Neuronal stem cell (in vitro differentiated cells): ENCODE results near the gene CSRP1. TPM values are rescaled to one million over a fixed set of nuclear protein-coding genes. Genes with fewer than 3 reads are reported as not detected.
A peak's percentile ranks its signal among the peaks of the same experiment; 100 is the strongest.

Experiments used
- DNase-seq: peaks from one replicate; pipeline ENCODE4 v3.0.0-alpha.2; 2013; ENCODE audit warnings: low spot score
- H2AFZ ChIP-seq: one replicate; pipeline ENCODE4 v1.6.1; 2013; ENCODE audit warnings: mild to moderate bottlenecking, low read length, inconsistent platforms
- H2AK5ac ChIP-seq: 2 replicates; pipeline ENCODE4 v1.6.1; 2013; ENCODE audit warnings: low read depth, mild to moderate bottlenecking, inconsistent platforms, low read length, moderate library complexity, mixed read lengths
- H2BK120ac ChIP-seq: 2 replicates; pipeline ENCODE4 v1.6.1; 2013; ENCODE audit warnings: low read depth, mild to moderate bottlenecking, inconsistent platforms, low read length, moderate library complexity, mixed read lengths
- H2BK12ac ChIP-seq: one replicate; pipeline ENCODE4 v1.6.1; 2013; ENCODE audit warnings: low read length, inconsistent platforms
- H2BK15ac ChIP-seq: 2 replicates; pipeline ENCODE4 v1.6.1; 2013; ENCODE audit warnings: mild to moderate bottlenecking, low read length, inconsistent platforms, mixed read lengths
- H2BK5ac ChIP-seq: one replicate; pipeline ENCODE4 v1.6.1; 2013; ENCODE audit warnings: inconsistent platforms, mild to moderate bottlenecking, low read length, moderate library complexity
- H3K14ac ChIP-seq: one replicate; pipeline ENCODE4 v1.6.1; 2013; ENCODE audit warnings: low read length, inconsistent platforms
- H3K18ac ChIP-seq: 2 replicates; pipeline ENCODE4 v1.6.1; 2013; ENCODE audit warnings: low read length, inconsistent platforms
- H3K23ac ChIP-seq: 2 replicates; pipeline ENCODE4 v1.6.1; 2013; ENCODE audit warnings: low read depth, mild to moderate bottlenecking, mixed read lengths, low read length, inconsistent platforms; ENCODE audit not compliant: poor library complexity
- H3K27ac ChIP-seq: replicated peaks from 3 replicates; pipeline ENCODE4 v1.5.1; 2013; ENCODE audit warnings: low read length, inconsistent platforms
- H3K27me3 ChIP-seq, 3 experiments: 2 replicates each; pipeline ENCODE4 v1.6.1; 2013; ENCODE audit warnings: low read length in 3 of 3, mild to moderate bottlenecking in 2 of 3, inconsistent platforms in 1 of 3, low read depth in 1 of 3, mixed read lengths in 1 of 3, moderate library complexity in 1 of 3; ENCODE audit not compliant: control insufficient read depth in 3 of 3, insufficient read depth in 3 of 3
- H3K36me3 ChIP-seq, 2 donors: replicated peaks in 1 of 2; 2 replicates each; pipeline ENCODE4 v1.6.1; 2013; ENCODE audit warnings: low read length in 2 of 2; ENCODE audit not compliant: control insufficient read depth in 2 of 2, insufficient read depth in 2 of 2
- H3K4ac ChIP-seq: 2 replicates; pipeline ENCODE4 v1.6.1; 2013; ENCODE audit warnings: inconsistent platforms, mild to moderate bottlenecking, low read length, moderate library complexity
- H3K4me1 ChIP-seq, 2 donors: 1 replicate in 1 of 2; 2 replicates in 1 of 2; pipeline ENCODE4 v1.6.1; 2013; ENCODE audit warnings: low read length in 2 of 2, low read depth in 1 of 2; ENCODE audit not compliant: control insufficient read depth in 2 of 2, insufficient read depth in 1 of 2
- H3K4me2 ChIP-seq: one replicate; pipeline ENCODE4 v1.6.1; 2013; ENCODE audit warnings: mild to moderate bottlenecking, low read length, inconsistent platforms; ENCODE audit not compliant: insufficient read depth, poor library complexity, severe bottlenecking
- H3K4me3 ChIP-seq, 2 donors: 2 replicates each; pipeline ENCODE4 v1.5.1; 2013; ENCODE audit warnings: low read length in 2 of 2, mild to moderate bottlenecking in 2 of 2, inconsistent platforms in 1 of 2, moderate library complexity in 1 of 2
- H3K79me1 ChIP-seq: one replicate; pipeline ENCODE4 v1.6.1; 2013; ENCODE audit warnings: low read depth, mild to moderate bottlenecking, inconsistent platforms, low read length, moderate library complexity
- H3K9ac ChIP-seq: one replicate; pipeline ENCODE4 v1.6.1; 2013; ENCODE audit warnings: mild to moderate bottlenecking, low read depth, low read length, inconsistent platforms; ENCODE audit not compliant: poor library complexity
- H3K9me3 ChIP-seq, 2 donors: replicated peaks in 1 of 2; 2 replicates each; pipeline versions ENCODE3 to v1.6.1; 2013; ENCODE audit warnings: low read length in 2 of 2, mild to moderate bottlenecking in 2 of 2, inconsistent platforms in 1 of 2, low read depth in 1 of 2, mixed read lengths in 1 of 2, moderate library complexity in 1 of 2; ENCODE audit not compliant: control insufficient read depth in 2 of 2, insufficient read depth in 1 of 2
- H4K8ac ChIP-seq: one replicate; pipeline ENCODE4 v1.6.1; 2013; ENCODE audit warnings: low read depth, mild to moderate bottlenecking, inconsistent platforms, low read length, moderate library complexity
- H4K91ac ChIP-seq: one replicate; pipeline ENCODE4 v1.6.1; 2013; ENCODE audit warnings: low read length, low read depth, mild to moderate bottlenecking, inconsistent platforms; ENCODE audit not compliant: poor library complexity
- WGBS, 2 donors: extraction: QIAGEN DNeasy Blood & Tissue Kit; methylation state at CpG; one replicate each; pipeline ENCODE4 v1.1.7; 2013; ENCODE audit warnings: missing lambda C conversion rate in 2 of 2, mixed read lengths in 1 of 2; ENCODE audit not compliant: insufficient read length in 2 of 2, insufficient replicate concordance in 1 of 2; ENCODE audit errors: extremely low coverage in 2 of 2; 5-methylcytosine and 5-hydroxymethylcytosine counted together
- polyA plus RNA-seq, 2 experiments: library from polyadenylated mRNA; stranded (reverse); fragments of 200-250 nt; gene quantifications; one replicate each; pipeline ENCODE4 v1.2.3, GENCODE V29; 2013

CSRP1 gene
- 31.8 TPM for polyA plus RNA-seq (2013, experiment 1 of 2)
- polyA plus RNA-seq (2013, experiment 2 of 2), result 29.5 TPM

GRCh38 chr1:201506557-201507359 is at the start of gene CSRP1:
CSRP1 (minus strand) TSS chr1:201507123; CDS start chr1:201496303, 10,820 bp downstream.
- peak within 1 kb of the TSS; percentile 10 for H2BK12ac ChIP-seq
- no peaks in the 10 kb centered on the region for H3K79me1 ChIP-seq
- peak within 1 kb of the TSS; percentile 78 for H2AK5ac ChIP-seq
- H3K14ac ChIP-seq, result peak within 1 kb of the TSS; percentile 31
- peak within 1 kb of the TSS; percentile 93 for H3K18ac ChIP-seq
- peak within 1 kb of the TSS; percentile 8 for H4K91ac ChIP-seq
- no peak within 1 kb of the TSS for H4K8ac ChIP-seq
- H2BK120ac ChIP-seq, result peak within 1 kb of the TSS; percentile 56
- peaks cover 0 to 19% (median 0%) of the 10 kb centered on the region in 3 experiments for H3K27me3 ChIP-seq
- H3K36me3 ChIP-seq, result no peaks in the 10 kb centered on the region
- H3K9me3 ChIP-seq, result no peaks in the 10 kb centered on the region
- peak within 1 kb of the TSS; percentile 90 for H3K4me2 ChIP-seq
- DNase-seq, result no peak
- WGBS, 2 donors, result no CpG with 5 or more reads among the region's 71 CpGs
- peak within 1 kb of the TSS; percentile 50 for H2BK15ac ChIP-seq
- peak within 1 kb of the TSS; percentile 65 for H2AFZ ChIP-seq
- peak within 1 kb of the TSS; percentile 87 for H3K9ac ChIP-seq
- peak within 1 kb of the TSS; percentile 41 for H3K4ac ChIP-seq
- peak within 1 kb of the TSS; percentile 42 to 78 for H3K4me3 ChIP-seq
- H2BK5ac ChIP-seq, result peak within 1 kb of the TSS; percentile 29
- H3K27ac ChIP-seq, result no peak within 1 kb of the TSS
- H3K4me1 ChIP-seq, result peaks cover 13 to 39% of the 10 kb centered on the region in 2 donors
- no peak within 1 kb of the TSS for H3K23ac ChIP-seq

GRCh38 chr1:201555593-201555945 is 48.6 kb upstream of the CSRP1 start:
- peaks cover 5 to 12% of the 10 kb centered on the region in 2 donors for H3K4me1 ChIP-seq

GRCh38 chr1:201554789-201555592 is 48.1 kb upstream of the CSRP1 start:
- Histone ChIP-seq H3K27ac (no peak overlapping the region), H2BK120ac (no peak overlapping the region), H2BK5ac (no peak overlapping the region), H3K18ac (no peak overlapping the region), H2BK15ac (no peak overlapping the region), H4K8ac (no peak overlapping the region), H2BK12ac (no peak overlapping the region), H3K4me2 (no peak overlapping the region), H3K23ac (no peak overlapping the region), H3K79me1 (peaks cover 3% of the 10 kb centered on the region), H3K9ac (no peak overlapping the region), H3K14ac (no peak overlapping the region), H3K36me3 (no peaks in the 10 kb centered on the region), H3K27me3 (no peaks in the 10 kb centered on the region), H4K91ac (no peak overlapping the region), H3K4me1 (peaks cover 5 to 12% of the 10 kb centered on the region in 2 donors), H3K4ac (no peak overlapping the region), H3K4me3 (no peak overlapping the region), H2AK5ac (no peak overlapping the region), H3K9me3 (no peaks in the 10 kb centered on the region), H2AFZ (no peak overlapping the region)
- DNase-seq, result no peak
- WGBS, 2 donors, result no CpG with 5 or more reads among the region's 7 CpGs

More at GRCh38 chr1:201555593-201555945, 48.6 kb upstream of the CSRP1 start:
- Histone ChIP-seq H2BK5ac (no peak overlapping the region), H2AFZ (no peak overlapping the region), H3K4me2 (no peak overlapping the region), H3K23ac (no peak overlapping the region), H3K18ac (no peak overlapping the region), H3K9me3 (no peaks in the 10 kb centered on the region), H2BK15ac (no peak overlapping the region), H4K91ac (no peak overlapping the region), H3K4me3 (no peak overlapping the region), H2AK5ac (no peak overlapping the region), H2BK120ac (no peak overlapping the region), H3K27me3 (peaks cover 0 to 2% (median 0%) of the 10 kb centered on the region in 3 experiments), H3K14ac (no peak overlapping the region), H4K8ac (no peak overlapping the region), H3K27ac (no peak overlapping the region), H2BK12ac (no peak overlapping the region), H3K9ac (no peak overlapping the region), H3K4ac (no peak overlapping the region), H3K36me3 (no peaks in the 10 kb centered on the region), H3K79me1 (peaks cover 3% of the 10 kb centered on the region)
- no CpG with 5 or more reads among the region's 9 CpGs for WGBS, 2 donors
- DNase-seq, result no peak

GRCh38 chr1:201554190-201554600 is 47.3 kb upstream of the CSRP1 start:
- WGBS, 2 donors, result no CpG with 5 or more reads among the region's 10 CpGs
- Histone ChIP-seq H2BK5ac (no peak overlapping the region), H3K9me3 (no peaks in the 10 kb centered on the region), H3K9ac (no peak overlapping the region), H3K4me2 (no peak overlapping the region), H3K4me1 (peaks cover 0 to 7% of the 10 kb centered on the region in 2 donors), H4K91ac (no peak overlapping the region), H3K36me3 (no peaks in the 10 kb centered on the region), H3K18ac (peak overlapping the region; percentile 4), H4K8ac (no peak overlapping the region), H3K4ac (no peak overlapping the region), H2AK5ac (peak overlapping the region; percentile 10), H3K4me3 (no peak overlapping the region), H2BK15ac (no peak overlapping the region), H3K79me1 (peaks cover under 1% of the 10 kb centered on the region), H2BK120ac (no peak overlapping the region), H3K23ac (no peak overlapping the region), H2BK12ac (no peak overlapping the region), H2AFZ (no peak overlapping the region), H3K27me3 (no peaks in the 10 kb centered on the region), H3K27ac (no peak overlapping the region), H3K14ac (no peak overlapping the region)
- DNase-seq, result no peak
